Measurements from ENCODE around the gene THEM4.

The THEM4 gene

GRCh38 chr1:151839457-151840403, 69.6 kb downstream of the THEM4 start, which contains the start of gene C2CD4D:
C2CD4D (minus strand) TSS chr1:151839820; CDS start chr1:151838989, 831 bp downstream.
- Histone ChIP-seq H3K27ac (peak within 1 kb of the TSS in 1 of 2 donors; percentile 3), H3K4me3 (peak within 1 kb of the TSS; percentile 73)
- no peak for TF ChIP-seq CTCF (IDR thresholded peaks at IDR 0.05)
- no peak for DNase-seq (ENCODE audit: low spot score)

- Histone ChIP-seq H3K4me3 (peak overlapping the region; percentile 73), H3K27ac (no peak overlapping the region)
- no peak for DNase-seq (ENCODE audit: low spot score)
- no peak for TF ChIP-seq CTCF (IDR thresholded peaks at IDR 0.05)
These were observed 70.3 kb downstream of the THEM4 start for GRCh38 chr1:151839082-151839412.

- no peak overlapping the region for H3K27ac ChIP-seq
- peak overlapping the region; percentile 73 for H3K4me3 ChIP-seq
- TF ChIP-seq CTCF (IDR thresholded peaks at IDR 0.05): no peak
These were observed 70.9 kb downstream of the THEM4 start for GRCh38 chr1:151838222-151839081.

GRCh38 chr1:151837884-151838221, 71.5 kb downstream of the THEM4 start:
- DNase-seq (ENCODE audit: low spot score): no peak
- Histone ChIP-seq H3K27ac (no peak overlapping the region), H3K4me3 (peak overlapping the region; percentile 73)
- no peak for TF ChIP-seq CTCF (IDR thresholded peaks at IDR 0.05)

More at GRCh38 chr1:151838222-151839081, 70.9 kb downstream of the THEM4 start:
- no peak for DNase-seq (ENCODE audit: low spot score)

GRCh38 chr1:151837197-151837596, 72.1 kb downstream of the THEM4 start:
- DNase-seq (ENCODE audit: low spot score): no peak
- no peak for TF ChIP-seq CTCF (IDR thresholded peaks at IDR 0.05)
- Histone ChIP-seq H3K27ac (no peak overlapping the region), H3K4me3 (no peak overlapping the region)

- Histone ChIP-seq H3K27ac (no peak overlapping the region), H3K4me3 (no peak overlapping the region)
- no peak for TF ChIP-seq CTCF (IDR thresholded peaks at IDR 0.05)
- no peak for DNase-seq (ENCODE audit: low spot score)
These were observed 73.7 kb downstream of the THEM4 start for GRCh38 chr1:151835596-151835995.

Data from coronary artery (tissue), 2 donors.